GM19193 (cell line): ENCODE data around the gene CPZ.

ENCODE experiments used
- POLR2A ChIP-seq: IDR thresholded peaks from 4 replicates; pipeline ENCODE4 v1.6.1; 2011; ENCODE audit not compliant: insufficient read depth, insufficient read length; ENCODE audit errors: extremely low read depth

The CPZ gene

DNA sequence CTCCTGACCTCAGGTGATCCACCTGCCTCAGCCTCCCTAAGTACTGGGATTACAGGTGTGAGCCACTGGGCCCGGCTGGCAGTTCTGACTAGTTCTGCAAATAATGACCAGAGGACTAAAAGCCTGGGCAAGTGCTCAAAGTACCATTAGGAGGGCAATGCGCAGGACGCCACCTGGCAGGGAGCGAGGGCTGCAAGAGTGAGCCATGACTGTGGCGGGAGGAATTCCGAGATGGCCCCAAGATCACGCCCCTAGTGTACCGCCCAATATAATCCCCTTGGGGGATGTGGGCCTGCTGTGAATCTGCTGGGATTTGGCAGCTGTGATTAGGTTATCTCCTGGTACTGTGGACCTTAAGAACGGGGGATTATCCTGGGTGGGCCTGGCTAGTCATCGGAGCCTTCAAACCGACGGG lies 38.6 kb upstream of the CPZ start:
- TF ChIP-seq POLR2A: no peak

- no peak for TF ChIP-seq POLR2A
These were observed 37.9 kb upstream of the CPZ start for GRCh38 chr4:8554555-8555100.

GRCh38 chr4:8555716-8556115 lies 36.8 kb upstream of the CPZ start:
- no peak for TF ChIP-seq POLR2A

- no peak for TF ChIP-seq POLR2A
These were observed 36.0 kb upstream of the CPZ start for GRCh38 chr4:8556341-8557150.

- TF ChIP-seq POLR2A: no peak
These were observed 35.2 kb upstream of the CPZ start for GRCh38 chr4:8557151-8558076.

DNA sequence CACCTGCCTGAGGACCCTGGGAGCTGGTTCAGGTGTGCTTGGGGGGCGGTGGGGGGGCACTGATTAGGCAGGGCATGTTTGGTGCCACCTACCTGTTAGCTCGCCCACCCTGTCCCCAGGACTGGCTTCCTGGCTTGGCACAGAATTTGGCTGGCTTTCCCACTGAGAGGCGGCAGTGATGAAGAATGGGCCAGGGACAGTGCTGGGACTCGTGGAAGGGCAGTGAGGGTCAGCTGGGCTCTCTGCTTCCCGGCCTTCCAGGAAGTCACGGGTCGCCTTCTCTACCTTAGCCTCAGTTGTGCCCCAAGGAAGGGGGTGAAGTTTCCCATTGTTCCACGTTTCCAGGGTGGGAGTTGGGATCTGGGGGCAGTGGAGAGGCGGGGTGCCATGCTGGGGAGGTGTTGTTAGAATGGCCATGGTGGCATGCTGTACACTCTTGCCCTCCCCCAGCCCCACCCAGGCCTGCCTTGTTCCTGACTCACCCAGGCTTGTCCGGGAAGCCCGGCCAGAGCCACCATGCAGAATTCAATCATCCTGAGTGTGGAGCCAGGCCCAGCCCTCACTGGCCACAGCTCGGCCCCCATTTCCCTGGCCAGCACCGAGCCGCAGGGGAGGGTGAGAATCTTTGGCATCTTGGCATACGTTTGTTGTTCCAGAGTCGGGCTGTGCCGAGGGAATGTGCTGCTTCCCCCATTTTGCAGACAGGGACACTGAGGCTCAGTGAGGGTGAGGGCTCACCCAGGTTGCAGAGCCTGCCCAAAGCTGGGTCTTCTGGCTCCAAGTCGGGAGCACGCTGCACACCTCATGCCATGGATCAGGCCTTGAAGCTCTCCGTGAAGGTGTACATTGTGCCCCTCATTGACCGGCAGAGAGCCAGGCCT lies 34.2 kb upstream of the CPZ start:
- TF ChIP-seq POLR2A: no peak

- TF ChIP-seq POLR2A: no peak
These were observed 33.6 kb upstream of the CPZ start for GRCh38 chr4:8559011-8559410.

DNA sequence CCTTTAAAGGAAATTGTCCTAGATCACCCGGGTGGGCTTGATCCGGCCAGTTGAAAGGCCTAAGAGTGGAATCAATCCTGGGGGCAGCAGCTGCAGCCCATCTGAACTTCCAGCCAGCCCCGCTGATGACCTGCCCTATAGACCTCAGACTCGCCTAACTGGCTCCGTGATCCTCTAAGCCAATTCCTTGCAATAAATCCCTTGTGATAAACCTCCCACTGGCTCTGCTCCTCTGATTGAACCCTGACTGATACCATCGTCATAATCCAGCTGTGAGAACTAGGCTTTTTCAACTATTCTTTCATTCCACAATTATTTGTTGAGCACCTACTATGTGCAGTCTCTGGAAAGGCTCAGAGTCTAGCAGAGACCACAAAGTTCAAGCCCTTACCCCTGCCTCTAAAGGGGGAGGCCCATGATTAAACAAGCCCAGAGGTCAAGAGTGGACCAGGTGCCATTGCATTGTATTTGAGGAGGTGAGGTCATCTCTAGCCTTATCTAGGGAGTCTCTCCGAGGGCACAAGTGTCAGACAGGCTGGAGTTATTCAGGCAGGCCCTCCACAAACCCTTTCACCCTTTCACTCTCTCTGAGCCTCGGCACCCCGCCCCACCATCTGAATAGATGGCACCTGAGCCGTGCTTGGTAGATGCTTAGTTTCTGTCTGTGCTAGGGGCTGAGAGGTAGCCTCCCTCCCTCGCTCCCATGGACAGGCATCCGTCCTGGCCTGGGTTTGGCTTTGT lies 32.9 kb upstream of the CPZ start:
- TF ChIP-seq POLR2A: no peak

- TF ChIP-seq POLR2A: no peak
These were observed 32.1 kb upstream of the CPZ start for GRCh38 chr4:8560265-8561047.

- TF ChIP-seq POLR2A: no peak
These were observed 28.0 kb upstream of the CPZ start for GRCh38 chr4:8564595-8564994.

DNA sequence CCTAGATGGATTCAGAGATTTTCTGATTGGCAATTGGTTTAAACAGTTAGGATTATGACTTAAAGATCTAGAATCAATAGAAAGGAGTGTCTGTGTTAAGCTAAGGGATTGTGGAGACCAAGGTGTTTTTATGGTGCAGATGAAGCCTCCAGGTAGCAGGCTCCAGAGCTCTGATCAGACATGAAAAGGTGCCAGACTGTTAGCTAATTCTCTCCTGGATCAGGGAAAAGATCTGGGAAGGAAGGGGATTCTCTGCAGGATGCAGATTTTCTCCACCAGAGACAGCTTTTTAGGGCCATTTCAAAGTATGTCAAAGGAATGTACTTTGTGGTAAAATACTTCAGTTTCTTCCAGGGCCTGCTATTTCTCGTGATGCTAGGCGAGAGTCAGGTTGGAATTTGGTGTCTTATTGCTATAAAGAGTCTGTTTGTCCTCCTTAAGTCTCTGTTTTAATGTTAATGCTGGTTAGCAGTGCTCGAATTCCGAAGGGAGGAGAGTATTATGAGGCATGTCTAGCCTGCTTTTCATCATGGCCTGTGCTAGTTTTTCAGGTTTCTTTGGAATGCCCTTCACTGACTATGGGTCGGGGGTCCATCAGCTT lies 24.4 kb upstream of the CPZ start:
- no peak for TF ChIP-seq POLR2A

DNA sequence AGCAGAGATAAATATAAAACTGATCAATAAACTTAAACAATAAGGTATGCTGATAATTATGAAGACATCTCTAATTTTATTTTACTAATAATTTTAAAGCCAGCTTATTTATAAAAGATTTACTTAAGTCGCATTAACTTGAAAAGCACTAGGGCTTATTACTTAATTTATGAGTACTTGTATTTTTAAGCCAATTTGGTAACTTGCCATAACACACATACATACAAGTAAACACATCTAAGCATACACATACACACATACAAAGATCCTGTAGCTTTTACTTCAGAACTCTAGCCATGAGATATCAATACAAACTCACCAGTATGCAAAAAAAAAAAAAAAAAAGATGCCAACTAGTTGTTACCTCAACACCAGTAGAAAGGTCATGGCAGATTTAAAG lies 22.4 kb upstream of the CPZ start:
- no peak for TF ChIP-seq POLR2A
